Calu3 (cell line): ENCODE measurements around the gene TMEM273. TPM values are rescaled to one million over a fixed set of nuclear protein-coding genes. Genes with fewer than 3 reads are reported as not detected.

Experiments used
- BruUV-seq: library from RNA; stranded (reverse); fragments of 400-500 nt; replicated peaks from 2 replicates; lab custom pipeline; 2021; lab: Mats Ljungman, UMichigan
- CTCF ChIA-PET: fragments of 300-600 bp; sonication (Branson Sonifier 250); formaldehyde crosslinking; loops from one replicate; lab custom pipeline; 2022; ENCODE audit warnings: antibody characterized with exemption; lab: Charles Lee
- DNase-seq: peaks from one replicate; pipeline ENCODE4 v3.0.0; 2022
- H3K27ac Mint-ChIP-seq: one replicate; pipeline ENCODE4 v1.8.0; 2022; ENCODE audit warnings: mixed read lengths; ENCODE audit not compliant: unreplicated experiment
- H3K27me3 Mint-ChIP-seq: one replicate; pipeline ENCODE4 v1.8.0; 2022; ENCODE audit warnings: mixed read lengths; ENCODE audit not compliant: unreplicated experiment
- H3K36me3 Mint-ChIP-seq: one replicate; pipeline ENCODE4 v1.8.0; 2022; ENCODE audit warnings: mild to moderate bottlenecking, moderate library complexity, mixed read lengths; ENCODE audit not compliant: insufficient read depth, unreplicated experiment
- H3K4me1 Mint-ChIP-seq: one replicate; pipeline ENCODE4 v1.8.0; 2022; ENCODE audit warnings: mild to moderate bottlenecking, low read depth, mixed read lengths; ENCODE audit not compliant: unreplicated experiment
- H3K4me3 Mint-ChIP-seq: one replicate; pipeline ENCODE4 v1.8.0; 2022; ENCODE audit warnings: mild to moderate bottlenecking, low read depth, moderate library complexity, mixed read lengths; ENCODE audit not compliant: unreplicated experiment
- H3K9me3 Mint-ChIP-seq: one replicate; pipeline ENCODE4 v1.8.0; 2022; ENCODE audit warnings: low read depth, mixed read lengths; ENCODE audit not compliant: unreplicated experiment
- intact Hi-C: fragments of 100-400 bp; cut with micrococcal nuclease; formaldehyde crosslinking; loops from one replicate; pipeline ENCODE4 v1.10.0; 2022; ENCODE audit not compliant: unreplicated experiment
- total RNA-seq: library from RNA; stranded (reverse); gene quantifications from 2 replicates; pipeline ENCODE4 v1.2.3, GENCODE V29; 2022
- TF ChIP-seq, protein P1 (sequence below): fragments of 200-600 bp; IDR thresholded peaks from one replicate; pipeline ENCODE4 v1.8.0; 2022; ENCODE audit warnings: antibody characterized with exemption; ENCODE audit not compliant: unreplicated experiment

The TMEM273 gene
- total RNA-seq, 1 experiment from 2014 or later: not detected

DNA sequence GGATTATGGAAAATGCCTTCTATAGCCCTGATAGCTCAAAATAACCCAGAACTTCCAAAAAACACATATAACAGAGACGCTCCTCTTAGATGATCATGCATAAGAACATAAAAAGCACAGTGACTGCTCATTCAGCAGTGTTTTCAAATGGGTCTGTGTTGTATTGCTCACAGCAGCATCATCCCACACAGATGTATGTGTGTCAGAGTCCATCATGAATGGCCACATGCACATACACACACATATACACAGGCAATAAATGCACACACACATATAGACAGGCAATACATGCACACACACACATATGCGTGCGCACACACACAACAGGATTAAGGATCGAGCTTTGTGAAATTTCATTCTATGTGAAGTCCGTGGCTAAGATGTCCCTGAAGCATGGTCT, 26.1 kb downstream of the TMEM273 start:
- intact Hi-C loops: no loop called here
- H3K9me3 Mint-ChIP-seq: no peaks in the 10 kb centered on the region
- BruUV-seq: no TSS peak
- H3K27me3 Mint-ChIP-seq: peaks cover 88% of the 10 kb centered on the region
- H3K4me3 Mint-ChIP-seq: no peak overlapping the region
- H3K4me1 Mint-ChIP-seq: no peaks in the 10 kb centered on the region
- no peaks in the 10 kb centered on the region for H3K36me3 Mint-ChIP-seq
- no peak for DNase-seq
- TF ChIP-seq, protein P1, sequence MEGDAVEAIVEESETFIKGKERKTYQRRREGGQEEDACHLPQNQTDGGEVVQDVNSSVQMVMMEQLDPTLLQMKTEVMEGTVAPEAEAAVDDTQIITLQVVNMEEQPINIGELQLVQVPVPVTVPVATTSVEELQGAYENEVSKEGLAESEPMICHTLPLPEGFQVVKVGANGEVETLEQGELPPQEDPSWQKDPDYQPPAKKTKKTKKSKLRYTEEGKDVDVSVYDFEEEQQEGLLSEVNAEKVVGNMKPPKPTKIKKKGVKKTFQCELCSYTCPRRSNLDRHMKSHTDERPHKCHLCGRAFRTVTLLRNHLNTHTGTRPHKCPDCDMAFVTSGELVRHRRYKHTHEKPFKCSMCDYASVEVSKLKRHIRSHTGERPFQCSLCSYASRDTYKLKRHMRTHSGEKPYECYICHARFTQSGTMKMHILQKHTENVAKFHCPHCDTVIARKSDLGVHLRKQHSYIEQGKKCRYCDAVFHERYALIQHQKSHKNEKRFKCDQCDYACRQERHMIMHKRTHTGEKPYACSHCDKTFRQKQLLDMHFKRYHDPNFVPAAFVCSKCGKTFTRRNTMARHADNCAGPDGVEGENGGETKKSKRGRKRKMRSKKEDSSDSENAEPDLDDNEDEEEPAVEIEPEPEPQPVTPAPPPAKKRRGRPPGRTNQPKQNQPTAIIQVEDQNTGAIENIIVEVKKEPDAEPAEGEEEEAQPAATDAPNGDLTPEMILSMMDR: no peak
- CTCF ChIA-PET: interaction anchor here (1.1 to 2.4 kb wide), 2 partner anchors 186 to 504 kb away, joined by 3 to 14 read pairs; no protein-coding TSS in a partner anchor
- H3K27ac Mint-ChIP-seq: no peak overlapping the region

DNA sequence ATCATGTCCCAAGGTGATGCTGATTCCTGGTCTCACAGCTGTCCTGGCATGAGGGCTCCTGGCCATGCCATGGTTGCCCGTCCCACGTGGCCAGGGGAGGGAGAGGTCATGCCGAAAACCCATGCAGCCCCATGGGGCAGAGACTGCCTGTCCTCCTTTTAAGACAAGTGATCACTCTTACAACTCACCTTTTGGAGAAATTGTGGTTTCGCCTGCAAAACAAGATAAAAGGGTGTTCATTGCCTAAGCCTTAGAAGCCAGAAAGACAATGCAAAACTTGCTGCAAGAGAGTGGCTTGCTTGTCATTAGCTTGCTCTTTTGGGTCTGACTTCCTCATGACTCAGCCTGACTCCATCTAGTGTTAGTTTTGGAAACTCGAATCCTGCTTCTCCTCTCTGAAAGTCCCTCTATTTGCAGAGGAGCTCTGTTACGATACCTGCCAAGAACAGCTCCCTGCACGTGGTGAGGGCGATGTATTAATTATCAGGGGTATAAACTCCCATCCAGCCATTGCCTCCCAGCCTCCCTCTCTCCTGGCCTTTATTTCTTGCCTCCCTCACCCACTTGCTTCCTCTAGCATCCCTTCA, 26.7 kb downstream of the TMEM273 start:
- no peaks in the 10 kb centered on the region for H3K36me3 Mint-ChIP-seq
- peaks cover 88% of the 10 kb centered on the region for H3K27me3 Mint-ChIP-seq
- no peak overlapping the region for H3K27ac Mint-ChIP-seq
- DNase-seq: no peak
- H3K4me1 Mint-ChIP-seq: no peaks in the 10 kb centered on the region
- H3K4me3 Mint-ChIP-seq: no peak overlapping the region
- TF ChIP-seq, protein P1: no peak
- intact Hi-C loops: no loop called here
- CTCF ChIA-PET: interaction anchor here (0.8 to 2.4 kb wide), 3 partner anchors 74 to 503 kb away, joined by 3 to 14 read pairs (median 3); no protein-coding TSS in a partner anchor
- no peaks in the 10 kb centered on the region for H3K9me3 Mint-ChIP-seq
- BruUV-seq: no TSS peak

DNA sequence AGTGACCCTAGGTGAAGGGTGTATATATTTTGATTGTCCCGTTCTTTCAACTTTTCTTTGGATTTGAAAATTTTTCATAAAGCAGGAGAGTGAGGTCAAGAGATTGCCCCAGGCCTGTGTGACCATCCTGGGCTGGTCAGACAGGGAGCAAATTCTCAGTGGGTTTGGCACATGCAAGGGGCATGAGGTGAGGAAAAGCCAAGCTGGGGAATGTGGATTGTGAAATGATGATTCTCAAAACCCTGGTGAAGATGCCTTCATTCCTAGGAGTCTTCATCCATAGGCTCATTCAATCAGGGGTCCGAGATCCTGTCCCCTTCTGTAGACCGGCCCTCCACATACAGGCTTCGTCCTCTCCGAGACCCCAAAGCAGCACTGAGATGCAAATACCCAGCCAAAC, 27.4 kb downstream of the TMEM273 start:
- DNase-seq: no peak
- Mint-ChIP-seq H3K27ac (no peak overlapping the region), H3K36me3 (no peaks in the 10 kb centered on the region), H3K27me3 (peaks cover 88% of the 10 kb centered on the region), H3K4me3 (no peak overlapping the region), H3K4me1 (no peaks in the 10 kb centered on the region), H3K9me3 (no peaks in the 10 kb centered on the region)
- CTCF ChIA-PET: interaction anchor here (0.8 kb wide), 1 partner anchor 75 kb away, joined by 3 read pairs; no protein-coding TSS in a partner anchor
- intact Hi-C loops: no loop called here
- no TSS peak for BruUV-seq
- TF ChIP-seq, protein P1: no peak

DNA sequence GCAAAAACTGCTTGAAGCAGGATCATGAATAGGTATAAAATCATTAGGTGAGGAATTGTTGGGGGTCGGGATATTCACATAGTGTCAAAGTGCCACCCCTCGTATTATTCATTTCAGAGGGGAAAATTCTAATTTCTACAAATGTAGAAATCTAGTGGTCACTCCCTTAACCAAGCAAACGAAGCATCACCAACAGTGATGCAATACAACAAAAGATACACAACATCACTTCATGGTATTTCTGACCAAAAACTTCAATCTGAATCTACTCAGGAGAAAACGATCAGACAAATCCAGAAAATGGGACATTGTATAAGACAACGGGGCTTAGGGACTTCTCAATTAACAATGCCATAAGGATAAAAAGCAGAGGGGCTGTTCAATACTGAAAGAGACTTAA, 28.1 kb downstream of the TMEM273 start:
- DNase-seq: no peak
- Mint-ChIP-seq H3K36me3 (no peaks in the 10 kb centered on the region), H3K27me3 (peaks cover 88% of the 10 kb centered on the region), H3K4me3 (no peak overlapping the region), H3K4me1 (no peaks in the 10 kb centered on the region), H3K9me3 (no peaks in the 10 kb centered on the region), H3K27ac (no peak overlapping the region)
- intact Hi-C loops: no loop called here
- no TSS peak for BruUV-seq
- TF ChIP-seq, protein P1: no peak
- CTCF ChIA-PET: no interaction called here
